A673 (cell line): Measurements from ENCODE around the gene CHMP1A.

Experiments used
- EZH2 ChIP-seq: fragments of 200-600 bp; sonication (generic); IDR thresholded peaks from 2 replicates; pipeline ENCODE4 v1.6.1; 2017; ENCODE audit warnings: borderline replicate concordance, low read depth, mild to moderate bottlenecking, mixed read lengths, antibody characterized with exemption, low read length; ENCODE audit not compliant: poor library complexity, severe bottlenecking
- TF ChIP-seq, protein P1 (sequence below): fragments of 300-800, 200-600 bp; sonication (generic); conservative IDR thresholded peaks from 2 replicates; pipeline ENCODE4 v1.5.1; 2017; ENCODE audit warnings: low read depth, mild to moderate bottlenecking, antibody characterized with exemption, low read length, moderate library complexity, mixed read lengths

DNA sequence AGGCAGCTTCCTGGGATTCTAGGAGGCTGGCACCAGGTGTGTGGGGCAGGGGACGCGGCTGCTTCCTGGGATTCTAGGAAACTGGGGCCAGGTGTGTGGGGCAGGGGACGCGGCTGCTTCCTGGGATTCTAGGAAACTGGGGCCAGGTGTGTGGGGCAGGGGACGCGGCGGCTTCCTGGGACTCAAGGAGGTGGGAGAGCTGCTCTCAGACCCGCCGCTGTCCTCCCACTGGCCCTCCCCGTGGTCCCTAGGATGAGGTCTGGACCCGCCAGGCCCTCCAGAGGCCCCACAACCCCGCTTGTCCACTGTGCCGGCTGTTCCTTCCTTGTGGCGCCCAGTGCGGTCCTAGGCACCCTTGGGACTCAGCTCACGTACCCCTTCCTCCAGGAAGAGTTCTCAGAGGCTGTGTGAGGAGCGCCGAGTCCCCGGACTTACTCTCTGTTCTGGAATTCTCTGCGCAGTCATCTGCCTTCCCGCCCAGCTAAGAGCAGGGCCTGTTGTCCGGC lies 43.5 kb downstream of the CHMP1A start:
- TF ChIP-seq, protein P1, sequence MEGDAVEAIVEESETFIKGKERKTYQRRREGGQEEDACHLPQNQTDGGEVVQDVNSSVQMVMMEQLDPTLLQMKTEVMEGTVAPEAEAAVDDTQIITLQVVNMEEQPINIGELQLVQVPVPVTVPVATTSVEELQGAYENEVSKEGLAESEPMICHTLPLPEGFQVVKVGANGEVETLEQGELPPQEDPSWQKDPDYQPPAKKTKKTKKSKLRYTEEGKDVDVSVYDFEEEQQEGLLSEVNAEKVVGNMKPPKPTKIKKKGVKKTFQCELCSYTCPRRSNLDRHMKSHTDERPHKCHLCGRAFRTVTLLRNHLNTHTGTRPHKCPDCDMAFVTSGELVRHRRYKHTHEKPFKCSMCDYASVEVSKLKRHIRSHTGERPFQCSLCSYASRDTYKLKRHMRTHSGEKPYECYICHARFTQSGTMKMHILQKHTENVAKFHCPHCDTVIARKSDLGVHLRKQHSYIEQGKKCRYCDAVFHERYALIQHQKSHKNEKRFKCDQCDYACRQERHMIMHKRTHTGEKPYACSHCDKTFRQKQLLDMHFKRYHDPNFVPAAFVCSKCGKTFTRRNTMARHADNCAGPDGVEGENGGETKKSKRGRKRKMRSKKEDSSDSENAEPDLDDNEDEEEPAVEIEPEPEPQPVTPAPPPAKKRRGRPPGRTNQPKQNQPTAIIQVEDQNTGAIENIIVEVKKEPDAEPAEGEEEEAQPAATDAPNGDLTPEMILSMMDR: no peak
- no peak for TF ChIP-seq EZH2
